GM03348 (cell line): ENCODE results near the gene POLR2H.

Experiments
- DNase-seq: peaks from one replicate; pipeline ENCODE4 v3.0.0; 2012; ENCODE audit warnings: low spot score

Gene POLR2H

DNA sequence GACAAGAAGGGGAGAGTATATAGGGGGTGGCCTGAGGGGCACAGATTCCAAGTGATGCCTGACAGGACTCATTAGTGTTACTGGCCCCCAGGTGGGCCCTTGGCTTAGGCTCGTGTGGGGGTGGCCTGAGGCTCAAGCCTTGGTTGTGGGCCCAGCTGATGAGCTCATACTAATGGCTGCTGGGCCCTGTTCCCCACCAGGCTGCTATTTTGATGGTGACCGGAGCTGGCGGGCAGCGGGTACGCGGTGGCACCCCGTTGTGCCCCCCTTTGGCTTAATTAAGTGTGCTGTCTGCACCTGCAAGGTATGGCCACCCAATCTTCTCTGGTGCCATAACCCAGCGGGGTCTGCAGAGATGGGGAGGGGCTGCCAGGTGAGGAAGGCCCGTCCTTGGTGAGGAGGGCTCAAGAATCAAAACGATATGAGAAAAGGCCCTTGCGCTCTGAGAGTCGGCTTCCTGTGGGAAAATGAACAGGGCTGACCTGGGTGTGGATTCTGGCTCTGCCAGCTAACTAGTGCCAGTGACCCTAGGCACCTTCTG, 25.7 kb downstream of the POLR2H start:
- no peak for DNase-seq

DNA sequence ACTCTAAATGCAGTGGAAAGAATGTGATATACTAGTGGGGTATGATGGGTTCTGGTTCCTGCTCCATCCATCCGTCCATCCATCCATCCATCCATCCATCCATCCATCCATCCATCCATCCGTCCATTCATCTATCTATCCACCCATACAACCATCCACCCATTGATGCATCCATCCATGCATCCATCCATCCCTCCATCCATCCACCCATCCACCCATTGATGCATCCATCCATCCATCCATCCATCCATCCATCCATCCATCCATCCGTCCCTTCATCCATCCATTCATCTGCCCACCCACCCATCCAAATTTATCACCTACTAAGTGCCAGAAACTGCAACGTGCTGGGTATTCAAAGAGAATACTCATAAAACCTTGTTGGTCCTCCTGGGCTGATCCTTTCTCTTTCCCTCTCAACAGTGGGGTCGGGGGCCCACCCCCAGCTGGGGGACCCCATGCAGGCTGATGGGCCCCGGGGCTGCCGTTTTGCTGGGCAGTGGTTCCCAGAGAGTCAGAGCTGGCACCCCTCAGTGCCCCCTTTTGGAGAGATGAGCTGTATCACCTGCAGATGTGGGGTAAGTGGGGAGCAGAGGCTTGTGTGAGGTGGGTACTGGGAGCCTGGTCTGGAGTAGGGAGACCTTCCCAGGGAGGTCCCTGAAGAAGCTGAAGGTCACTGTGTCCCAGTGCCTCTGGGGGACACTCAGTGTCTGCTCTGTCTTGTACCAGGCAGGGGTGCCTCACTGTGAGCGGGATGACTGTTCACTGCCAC, 26.8 kb downstream of the POLR2H start:
- DNase-seq: no peak

GRCh38 chr3:184388936-184389230, 27.4 kb downstream of the POLR2H start:
- DNase-seq: no peak

DNA sequence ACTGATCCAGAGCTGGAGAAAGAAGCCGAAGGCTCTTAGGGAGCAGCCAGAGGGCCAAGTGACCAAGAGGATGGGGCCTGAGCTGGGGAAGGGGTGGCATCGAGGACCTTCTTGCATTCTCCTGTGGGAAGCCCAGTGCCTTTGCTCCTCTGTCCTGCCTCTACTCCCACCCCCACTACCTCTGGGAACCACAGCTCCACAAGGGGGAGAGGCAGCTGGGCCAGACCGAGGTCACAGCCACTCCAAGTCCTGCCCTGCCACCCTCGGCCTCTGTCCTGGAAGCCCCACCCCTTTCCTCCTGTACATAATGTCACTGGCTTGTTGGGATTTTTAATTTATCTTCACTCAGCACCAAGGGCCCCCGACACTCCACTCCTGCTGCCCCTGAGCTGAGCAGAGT, 27.9 kb downstream of the POLR2H start:
- no peak for DNase-seq

GRCh38 chr3:184389935-184390528, 28.5 kb downstream of the POLR2H start:
- no peak for DNase-seq

- DNase-seq: no peak
Observed at GRCh38 chr3:184391266-184391665, 29.8 kb downstream of the POLR2H start.

DNA sequence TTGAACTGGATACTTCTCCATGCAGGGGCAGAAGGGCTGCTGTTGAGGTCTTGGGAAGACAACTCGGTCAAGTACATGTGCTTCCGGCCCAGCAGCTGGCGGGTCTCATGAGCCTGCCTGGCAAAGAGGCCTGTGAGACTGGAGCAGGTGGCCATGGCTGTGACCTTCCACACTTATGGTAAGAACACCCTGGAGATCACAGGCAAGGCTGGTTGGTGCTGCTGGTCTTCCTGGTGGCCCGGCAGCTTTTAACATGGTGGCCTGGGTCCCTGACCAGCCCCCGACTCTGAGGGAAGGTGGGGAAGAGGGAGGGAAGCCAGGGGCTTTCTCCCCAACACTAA, 33.8 kb downstream of the POLR2H start:
- no peak for DNase-seq

DNA sequence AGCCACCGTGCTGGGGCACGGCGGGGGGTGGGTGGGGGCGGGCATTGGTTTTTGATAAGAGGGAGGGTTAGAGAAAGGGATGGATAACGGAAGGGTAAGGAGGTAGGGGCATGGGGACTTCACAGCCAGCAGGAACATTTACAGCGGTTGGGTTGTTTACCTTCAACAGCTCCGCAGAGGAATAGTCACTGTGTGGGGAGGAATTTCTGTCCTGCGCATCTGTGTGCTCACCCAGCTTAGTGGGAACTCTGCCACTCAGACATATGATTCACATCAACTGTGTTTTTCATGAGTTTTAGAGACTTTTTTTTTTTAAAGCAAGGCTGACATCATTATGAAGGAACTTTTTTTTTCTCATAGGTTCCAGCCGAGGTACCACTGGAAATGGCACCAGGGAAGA, 37.9 kb downstream of the POLR2H start:
- DNase-seq: peak; percentile 91

- DNase-seq: no peak
Observed at GRCh38 chr3:184405075-184406030, 43.8 kb downstream of the POLR2H start.

DNA sequence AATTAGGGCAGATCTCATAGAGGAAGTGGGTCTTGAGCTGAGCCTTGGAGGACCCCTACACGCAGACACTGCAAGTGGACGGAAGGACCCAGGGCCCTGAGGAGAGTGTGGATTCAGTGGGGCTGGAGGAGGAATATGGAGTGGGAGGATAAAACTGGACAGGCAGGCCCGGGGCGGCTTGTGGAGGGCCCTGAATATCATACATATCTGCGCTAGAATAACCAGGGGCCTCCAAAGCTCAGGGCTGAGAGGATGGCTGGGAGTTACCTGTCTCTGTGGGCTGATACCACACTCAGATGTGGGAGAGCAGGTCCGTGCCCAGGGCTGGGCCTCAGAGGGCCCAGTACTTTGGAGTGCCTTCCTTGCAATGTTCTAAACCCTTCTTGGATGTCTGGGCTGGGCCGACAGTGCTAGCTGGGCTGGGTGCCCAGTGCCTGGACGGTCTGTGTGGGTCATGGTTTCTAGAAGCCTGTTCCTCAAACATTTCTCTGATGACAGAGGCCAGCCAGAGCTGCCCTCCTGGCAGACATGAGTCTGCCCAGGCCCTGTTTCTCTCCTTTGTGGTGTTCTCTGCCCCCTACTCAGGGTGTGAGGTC, 47.9 kb downstream of the POLR2H start:
- no peak for DNase-seq

DNA sequence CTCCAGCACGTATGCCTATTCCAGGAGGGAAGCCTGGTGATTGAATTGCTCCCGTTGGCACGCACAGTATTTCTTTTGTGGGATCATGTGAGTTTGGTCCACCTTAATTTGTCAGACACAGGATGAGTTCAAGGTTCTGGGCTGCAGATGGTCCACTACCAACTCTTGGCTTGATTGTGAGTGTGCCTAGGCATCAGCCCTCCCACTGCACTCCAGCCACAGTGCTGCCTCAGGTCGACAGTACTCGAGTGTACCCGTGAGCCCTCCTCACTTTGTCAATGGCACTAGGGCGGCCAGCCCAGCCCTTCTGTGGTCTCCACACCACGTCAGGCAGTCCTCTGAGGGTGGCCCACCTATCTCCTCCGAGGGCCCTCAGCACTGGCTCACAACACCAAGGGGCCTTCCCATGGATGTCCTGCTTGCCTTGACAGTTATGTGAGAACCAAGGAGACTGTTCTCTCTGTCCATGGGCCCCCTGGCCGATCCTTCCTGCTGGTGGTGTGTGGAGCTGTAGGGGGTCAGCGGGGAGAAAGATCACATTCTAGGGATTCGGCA, 48.5 kb downstream of the POLR2H start:
- no peak for DNase-seq

DNA sequence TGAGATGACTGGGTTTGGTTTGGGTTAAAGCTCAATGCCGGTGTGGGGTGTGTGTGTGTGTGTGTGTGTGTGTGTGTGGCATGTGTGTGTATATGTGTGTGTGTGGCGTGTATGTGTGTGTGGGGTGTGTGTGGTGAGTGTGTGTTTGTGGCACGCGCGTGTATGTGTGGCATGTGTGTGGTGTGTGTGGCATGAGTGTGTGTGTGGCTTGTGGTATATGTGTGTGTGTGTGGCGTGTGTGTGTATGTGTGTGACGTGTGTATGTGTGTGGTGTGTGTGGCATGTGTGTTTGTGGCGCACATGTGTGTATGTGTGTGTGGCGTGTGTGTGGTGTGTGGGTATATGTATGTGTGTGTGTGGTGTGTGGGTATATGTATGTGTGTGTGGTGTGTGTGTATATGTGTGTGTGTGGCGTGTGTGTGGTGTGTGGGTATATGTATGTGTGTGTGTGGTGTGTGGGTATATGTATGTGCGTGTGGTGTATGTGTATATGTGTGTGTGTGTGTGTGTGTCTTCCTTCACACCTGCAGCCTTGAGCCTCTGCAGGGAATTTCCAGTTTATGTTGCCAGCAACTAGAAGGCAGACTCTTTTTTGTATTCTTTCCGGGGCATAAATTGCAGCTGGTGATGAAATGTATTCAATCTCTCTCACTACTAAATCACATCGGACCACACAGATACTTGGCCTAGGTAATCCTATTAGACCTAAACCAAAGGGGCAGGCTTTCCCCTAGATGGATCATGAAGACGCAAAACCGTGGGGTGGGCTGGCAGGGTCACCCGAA, 53.1 kb downstream of the POLR2H start:
- DNase-seq: no peak

DNA sequence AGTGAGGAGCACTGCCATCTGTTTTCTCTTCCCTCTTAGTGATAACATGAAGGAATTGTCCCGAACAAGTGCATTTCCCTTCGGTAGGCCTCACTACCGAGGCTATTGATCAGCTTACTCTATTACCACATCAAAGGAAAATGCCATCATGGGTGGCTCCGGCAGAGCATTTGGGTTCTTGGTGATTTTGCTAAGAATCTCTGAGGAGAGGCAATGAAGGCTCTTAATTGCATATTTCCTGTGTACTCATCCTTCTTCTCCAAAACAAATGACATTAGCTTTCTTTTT, 53.6 kb downstream of the POLR2H start:
- DNase-seq: no peak

- DNase-seq: peak; percentile 91
Observed at GRCh38 chr3:184417619-184418327, 56.3 kb downstream of the POLR2H start.
